Lower leg skin (tissue), 4 donors: ENCODE measurements around the gene SLC38A10. TPM values are rescaled to one million over a fixed set of nuclear protein-coding genes. Genes with fewer than 3 reads are reported as not detected.

Experiments
- DNase-seq, 2 donors: peaks; one replicate each; pipeline ENCODE4 v3.0.0-alpha.2; 2019; ENCODE audit warnings: low spot score in 2 of 2
- H3K4me3 ChIP-seq: fragments of 200-600 bp; sonication (generic); 2 replicates; pipeline ENCODE4 v1.5.1; 2017; ENCODE audit warnings: mild to moderate bottlenecking, low read depth; ENCODE audit not compliant: poor library complexity, severe bottlenecking
- POLR2A ChIP-seq, 2 donors: fragments of 450-650 bp; IDR thresholded peaks; one replicate each; pipeline ENCODE4 v1.6.1; 2016 to 2017; ENCODE audit warnings: antibody characterized with exemption in 2 of 2, mild to moderate bottlenecking in 1 of 2, moderate library complexity in 1 of 2
- WGBS, 2 donors: methylation state at CpG; one replicate each; pipeline ENCODE4 v1.1.5; 2018; 5-methylcytosine and 5-hydroxymethylcytosine counted together
- intact Hi-C: fragments of 100-400 bp; cut with DNase I; formaldehyde crosslinking; loops from one replicate; pipeline ENCODE4 v1.15.0; 2023; ENCODE audit warnings: low total_unique reads
- total RNA-seq, 4 donors: library from RNA; depleted of rRNA; stranded (reverse); fragments of >200 nt; gene quantifications; one replicate each; pipeline ENCODE4 v1.1.0, GENCODE V29; 2016
- TF ChIP-seq, protein P1 (sequence below), 3 donors: fragments of 450-650 bp; IDR thresholded peaks; one replicate each; pipeline ENCODE4 v1.5.1; 2016; ENCODE audit warnings: antibody characterized with exemption in 3 of 3, mild to moderate bottlenecking in 3 of 3, moderate library complexity in 2 of 3

Gene SLC38A10
- total RNA-seq, 4 donors from 2014 or later, result 47.5 to 100 (median 73.3) TPM

DNA sequence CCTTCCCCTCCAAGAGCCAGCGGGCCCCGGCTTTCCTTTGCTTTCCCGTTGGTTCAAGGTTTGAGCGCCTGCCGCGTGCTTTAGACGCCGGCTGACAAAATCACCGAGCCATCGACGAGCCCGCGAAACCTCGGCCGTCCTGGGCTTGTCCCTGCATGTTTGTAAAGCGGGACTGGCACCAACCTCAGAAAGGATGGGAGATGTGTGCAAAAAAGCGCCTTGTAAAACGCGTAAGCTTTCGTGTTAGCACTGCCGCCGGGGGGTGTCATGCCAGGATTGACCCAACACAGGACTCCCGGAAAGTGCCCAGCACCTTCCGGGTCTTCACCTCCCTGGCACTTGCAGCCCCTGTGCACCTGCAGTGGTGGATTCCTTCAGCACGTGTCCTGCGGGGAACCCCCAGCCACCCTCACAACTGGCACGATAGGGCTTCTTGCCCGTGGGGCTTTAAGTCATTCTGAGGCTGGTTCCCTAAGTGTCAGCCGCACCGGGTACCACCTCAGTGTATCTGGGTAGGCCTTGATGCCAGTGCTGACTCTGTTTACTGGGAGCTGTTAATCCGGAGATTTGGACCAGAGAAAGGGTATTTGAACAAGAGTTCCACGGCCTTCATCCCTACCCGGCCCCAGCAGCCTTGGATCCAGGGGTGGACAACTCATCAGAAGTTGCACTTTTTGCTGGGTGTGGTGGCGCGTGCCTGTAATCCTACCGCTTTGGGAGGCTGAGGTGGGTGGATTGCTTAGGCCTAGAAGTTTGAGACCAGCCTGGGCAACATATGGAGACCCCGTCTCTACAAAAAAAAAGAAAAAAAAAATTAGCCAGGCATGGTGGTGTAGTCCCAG, 55.2 kb downstream of the SLC38A10 start:
- TF ChIP-seq, protein P1, sequence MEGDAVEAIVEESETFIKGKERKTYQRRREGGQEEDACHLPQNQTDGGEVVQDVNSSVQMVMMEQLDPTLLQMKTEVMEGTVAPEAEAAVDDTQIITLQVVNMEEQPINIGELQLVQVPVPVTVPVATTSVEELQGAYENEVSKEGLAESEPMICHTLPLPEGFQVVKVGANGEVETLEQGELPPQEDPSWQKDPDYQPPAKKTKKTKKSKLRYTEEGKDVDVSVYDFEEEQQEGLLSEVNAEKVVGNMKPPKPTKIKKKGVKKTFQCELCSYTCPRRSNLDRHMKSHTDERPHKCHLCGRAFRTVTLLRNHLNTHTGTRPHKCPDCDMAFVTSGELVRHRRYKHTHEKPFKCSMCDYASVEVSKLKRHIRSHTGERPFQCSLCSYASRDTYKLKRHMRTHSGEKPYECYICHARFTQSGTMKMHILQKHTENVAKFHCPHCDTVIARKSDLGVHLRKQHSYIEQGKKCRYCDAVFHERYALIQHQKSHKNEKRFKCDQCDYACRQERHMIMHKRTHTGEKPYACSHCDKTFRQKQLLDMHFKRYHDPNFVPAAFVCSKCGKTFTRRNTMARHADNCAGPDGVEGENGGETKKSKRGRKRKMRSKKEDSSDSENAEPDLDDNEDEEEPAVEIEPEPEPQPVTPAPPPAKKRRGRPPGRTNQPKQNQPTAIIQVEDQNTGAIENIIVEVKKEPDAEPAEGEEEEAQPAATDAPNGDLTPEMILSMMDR (IDR thresholded peaks at IDR 0.05), result no peak
- DNase-seq, result no peak
- WGBS, 2 donors, result 17 to 19% methylated on average over 30 to 31 of the region's 37 CpGs
- peak overlapping the region; percentile 75 for H3K4me3 ChIP-seq
- intact Hi-C loops, result loop anchor here (10.0 kb wide), 1 partner anchor 215 kb away; no protein-coding TSS in a partner anchor

DNA sequence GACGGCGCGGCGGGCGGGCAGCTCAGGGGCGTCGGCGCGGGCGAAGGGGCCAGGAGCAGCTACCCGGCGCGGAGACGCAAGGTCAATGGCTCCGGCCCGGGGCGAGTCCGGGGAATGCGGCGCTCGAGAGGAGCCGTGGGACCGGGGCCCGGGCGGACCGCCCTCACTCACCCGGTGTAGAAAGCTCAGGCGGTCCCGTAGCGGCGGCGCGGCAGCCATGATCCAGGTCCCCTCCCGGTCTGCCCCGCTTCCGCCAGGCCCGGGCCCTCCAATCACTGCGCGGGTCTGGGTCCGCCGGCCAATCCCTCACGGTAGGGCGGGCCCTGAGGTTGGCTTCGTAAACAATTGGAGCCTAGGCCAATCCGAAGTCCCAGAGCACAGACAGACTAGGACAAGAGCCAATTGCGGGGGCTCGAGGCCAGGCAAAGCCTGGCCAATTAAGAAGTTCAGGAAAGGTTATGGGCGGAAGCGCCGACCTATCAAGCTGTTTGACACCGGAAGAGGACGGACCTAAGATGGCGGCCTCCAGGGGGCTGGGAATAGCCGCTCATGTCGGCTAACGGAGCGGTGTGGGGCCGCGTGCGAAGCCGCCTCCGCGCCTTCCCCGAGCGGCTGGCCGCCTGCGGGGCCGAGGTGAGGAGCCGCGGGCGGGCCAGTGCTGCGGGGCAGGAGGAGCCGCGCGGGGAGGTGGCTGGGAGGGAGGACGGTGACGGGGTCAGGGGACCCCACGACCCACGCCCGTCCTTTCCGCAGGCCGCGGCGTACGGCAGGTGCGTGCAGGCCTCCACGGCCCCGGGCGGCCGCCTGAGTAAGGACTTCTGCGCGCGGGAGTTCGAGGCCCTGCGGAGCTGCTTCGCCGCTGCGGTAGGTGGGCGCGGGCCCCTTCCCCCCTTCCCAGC, 56.0 kb downstream of the SLC38A10 start, which contains the start of the genes NDUFAF8 and TEPSIN:
NDUFAF8 (plus strand) TSS at position 504 of the 899 bp plus-strand sequence; CDS start at position 550, 46 bp downstream.
TEPSIN (minus strand) TSS at position 241 of the 899 bp plus-strand sequence; CDS start at position 219, 22 bp downstream.
- intact Hi-C loops, result loop anchor here (10.0 kb wide), 1 partner anchor 214 kb away; no protein-coding TSS in a partner anchor
- peak; percentile 99 for DNase-seq
- TF ChIP-seq, protein P1 (IDR thresholded peaks at IDR 0.05), result no peak
- no peak for TF ChIP-seq POLR2A (IDR thresholded peaks at IDR 0.05)
- WGBS, 2 donors, result 0% methylated on average over 29 to 59 of the region's 100 CpGs
- peak within 1 kb of the TSS; percentile 93 for H3K4me3 ChIP-seq

DNA sequence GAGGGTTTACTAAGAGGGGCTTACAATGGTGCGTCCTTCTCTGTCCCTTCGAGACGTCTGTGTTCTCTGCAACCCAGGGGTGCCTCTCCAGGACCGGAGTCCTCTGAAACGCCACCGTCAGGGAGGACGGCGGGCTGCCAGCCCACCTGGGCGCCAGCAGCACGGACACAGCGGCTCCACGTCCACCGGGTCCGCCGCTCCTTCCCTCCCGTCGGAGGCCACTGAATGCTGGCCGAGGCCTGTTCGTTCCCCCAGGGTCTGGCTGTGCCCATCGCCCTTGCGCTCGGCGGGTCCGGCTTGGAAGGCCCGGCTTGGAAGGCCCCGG, 56.7 kb downstream of the SLC38A10 start:
- WGBS, 2 donors, result 1 to 5% methylated on average over 13 to 24 of the region's 26 CpGs
- TF ChIP-seq, protein P1 (IDR thresholded peaks at IDR 0.05), result no peak
- peak overlapping the region; percentile 93 for H3K4me3 ChIP-seq
- intact Hi-C loops, result loop anchor here (10.0 kb wide), 1 partner anchor 214 kb away; no protein-coding TSS in a partner anchor
- no peak for DNase-seq

GRCh38 chr17:81237591-81238489, 57.3 kb downstream of the SLC38A10 start:
- WGBS, 2 donors, result 50 to 51% methylated on average over 36 of the region's 36 CpGs
- intact Hi-C loops, result loop anchor here (10.0 kb wide), 1 partner anchor 213 kb away; no protein-coding TSS in a partner anchor

More at GRCh38 chr17:81237591-81238489, 57.3 kb downstream of the SLC38A10 start:
- no peak for TF ChIP-seq POLR2A (IDR thresholded peaks at IDR 0.05)
- TF ChIP-seq, protein P1 (IDR thresholded peaks at IDR 0.05), result no peak
- no peak for DNase-seq
- H3K4me3 ChIP-seq, result peak overlapping the region; percentile 93
